Inferior parietal cortex (tissue), 1 donor: ENCODE measurements around the gene TMEM59.
A peak's percentile ranks its signal among the peaks of the same experiment; 100 is the strongest.
"Not testable (repeated sequence)": the region's sequence is repeated elsewhere in the genome, so short reads cannot be mapped to it uniquely, and the experiment has no call there.

ENCODE experiments used
- DNase-seq: peaks from one replicate; pipeline ENCODE4 v3.0.0-alpha.2; 2016; ENCODE audit errors: extremely low spot score

TMEM59 gene

GRCh38 chr1:54053745-54054437, 887 bp upstream of the TMEM59 start:
- peak; percentile 20 for DNase-seq

- DNase-seq, result peak; percentile 42
Measured at GRCh38 chr1:54052431-54052933, 522 bp downstream of the TMEM59 start.

- DNase-seq, result no peak
Measured at GRCh38 chr1:54051933-54052430, 1.0 kb downstream of the TMEM59 start.

- not testable (repeated sequence) for DNase-seq
Measured at GRCh38 chr1:54050435-54050834, 2.6 kb downstream of the TMEM59 start.

- DNase-seq, result no peak
Measured at GRCh38 chr1:54047384-54048305, 5.4 kb downstream of the TMEM59 start.

GRCh38 chr1:54046671-54047383, 6.2 kb downstream of the TMEM59 start:
- no peak for DNase-seq

GRCh38 chr1:54045496-54045895, 7.5 kb downstream of the TMEM59 start:
- DNase-seq, result peak; percentile 47

- no peak for DNase-seq
Measured at GRCh38 chr1:54041806-54042205, 11.2 kb downstream of the TMEM59 start.

GRCh38 chr1:54037476-54037875, 15.5 kb downstream of the TMEM59 start:
- DNase-seq, result no peak

- DNase-seq, result peak; percentile 35
Measured at GRCh38 chr1:54028306-54029251, 24.4 kb downstream of the TMEM59 start.

GRCh38 chr1:54027848-54028247, 25.2 kb downstream of the TMEM59 start:
- no peak for DNase-seq

- DNase-seq, result not testable (repeated sequence)
Measured at GRCh38 chr1:54024811-54025210, 28.2 kb downstream of the TMEM59 start.

GRCh38 chr1:54024358-54024757, 28.6 kb downstream of the TMEM59 start:
- DNase-seq, result no peak

GRCh38 chr1:54019562-54020176, 33.3 kb downstream of the TMEM59 start:
- DNase-seq, result not testable (repeated sequence)

- no peak for DNase-seq
Measured at GRCh38 chr1:54018635-54019034, 34.4 kb downstream of the TMEM59 start.

- no peak for DNase-seq
Measured at GRCh38 chr1:54017979-54018378, 35.0 kb downstream of the TMEM59 start, which contains the start of gene LDLRAD1. Gene LDLRAD1, minus strand, starts transcription at chr1:54018186. Its CDS starts 74 bp downstream, at chr1:54018112.

- DNase-seq, result no peak
Measured at GRCh38 chr1:54016343-54017282, 36.4 kb downstream of the TMEM59 start.

GRCh38 chr1:54014009-54014629, 38.9 kb downstream of the TMEM59 start:
- no peak for DNase-seq
